CD14-positive monocyte (primary cell): Measurements from ENCODE around the gene ZNF442. TPM values are rescaled to one million over a fixed set of nuclear protein-coding genes. Genes with fewer than 3 reads are reported as not detected.

Source experiments
- DNase-seq, 3 donors: peaks; one replicate each; pipeline ENCODE4 v3.0.0-alpha.2; 2011 to 2022
- H2AFZ ChIP-seq: 2 replicates; pipeline ENCODE4 v1.6.0; 2012; ENCODE audit warnings: mild to moderate bottlenecking, low read depth, low read length, inconsistent platforms; ENCODE audit not compliant: insufficient read depth, poor library complexity, severe bottlenecking
- H3K27ac ChIP-seq, 2 donors: 1 replicate in 1 of 2; 2 replicates in 1 of 2; pipeline ENCODE4 v1.5.1; 2012 to 2013; ENCODE audit warnings: low read length in 2 of 2, control low read depth in 1 of 2, inconsistent platforms in 1 of 2, low read depth in 1 of 2, mild to moderate bottlenecking in 1 of 2
- H3K27me3 ChIP-seq, 2 donors: one replicate each; pipeline versions ENCODE4 v1.6.0 to v1.6.1; 2011 to 2013; ENCODE audit warnings: low read length in 2 of 2; ENCODE audit not compliant: control insufficient read depth in 2 of 2, insufficient read depth in 2 of 2
- H3K36me3 ChIP-seq, 2 donors: replicated peaks in 1 of 2; 1 replicate in 1 of 2; 2 replicates in 1 of 2; pipeline versions ENCODE4 v1.5.1 to v1.6.1; 2012 to 2013; ENCODE audit warnings: low read length in 2 of 2, control low read depth in 1 of 2, inconsistent platforms in 1 of 2, mild to moderate bottlenecking in 1 of 2; ENCODE audit not compliant: insufficient read depth in 2 of 2, control insufficient read depth in 1 of 2
- H3K4me1 ChIP-seq, 2 donors: 1 replicate in 1 of 2; 2 replicates in 1 of 2; pipeline versions ENCODE4 v1.5.1 to v1.6.1; 2012 to 2013; ENCODE audit warnings: low read length in 2 of 2, control low read depth in 1 of 2, inconsistent platforms in 1 of 2, mild to moderate bottlenecking in 1 of 2, moderate library complexity in 1 of 2; ENCODE audit not compliant: insufficient read depth in 2 of 2, control insufficient read depth in 1 of 2
- H3K4me2 ChIP-seq: replicated peaks from 2 replicates; pipeline ENCODE3; 2012; ENCODE audit warnings: low read length, moderate library complexity, mild to moderate bottlenecking; ENCODE audit not compliant: poor library complexity, severe bottlenecking; ENCODE audit errors: extremely low read depth
- H3K4me3 ChIP-seq, 3 experiments: fragments of 200-600 bp in 1 of 3; sonication (generic) in 1 of 3; replicated peaks in 1 of 3; 1 replicate in 2 of 3; 2 replicates in 1 of 3; pipeline ENCODE4 v1.5.1; 2011 to 2013; ENCODE audit warnings: low read length in 3 of 3, mild to moderate bottlenecking in 3 of 3, control low read depth in 2 of 3, low read depth in 2 of 3, inconsistent platforms in 1 of 3, moderate library complexity in 1 of 3
- H3K79me2 ChIP-seq: 2 replicates; pipeline ENCODE4 v1.6.0; 2012; ENCODE audit warnings: mild to moderate bottlenecking, control low read depth, inconsistent platforms, low read length, moderate library complexity; ENCODE audit not compliant: insufficient read depth
- H3K9ac ChIP-seq: 2 replicates; pipeline ENCODE4 v1.6.0; 2017; ENCODE audit warnings: low read length, mild to moderate bottlenecking; ENCODE audit not compliant: insufficient read depth, poor library complexity, severe bottlenecking
- H3K9me3 ChIP-seq, 2 donors: replicated peaks in 1 of 2; 1 replicate in 1 of 2; 2 replicates in 1 of 2; pipeline versions ENCODE4 v1.5.1 to v1.6.1; 2012 to 2013; ENCODE audit warnings: low read length in 2 of 2, control low read depth in 1 of 2; ENCODE audit not compliant: control insufficient read depth in 1 of 2, insufficient read depth in 1 of 2
- H4K20me1 ChIP-seq: 2 replicates; pipeline ENCODE4 v1.6.0; 2012; ENCODE audit warnings: mild to moderate bottlenecking, low read length, control low read depth, moderate library complexity; ENCODE audit not compliant: insufficient read depth
- H3K27ac Mint-ChIP-seq, 7 donors: one replicate each; pipeline ENCODE4 v1.8.0; 2020; ENCODE audit warnings: mild to moderate bottlenecking in 7 of 7, mixed read lengths in 7 of 7, moderate library complexity in 6 of 7, inconsistent platforms in 2 of 7
- H3K27me3 Mint-ChIP-seq, 3 donors: one replicate each; pipeline ENCODE4 v1.8.0; 2021 to 2022; ENCODE audit warnings: low read depth in 3 of 3, mild to moderate bottlenecking in 3 of 3, mixed read lengths in 3 of 3, moderate library complexity in 3 of 3, inconsistent platforms in 1 of 3
- H3K36me3 Mint-ChIP-seq, 2 donors: one replicate each; pipeline ENCODE4 v1.8.0; 2020; ENCODE audit warnings: mixed read lengths in 2 of 2, inconsistent platforms in 1 of 2, mild to moderate bottlenecking in 1 of 2
- H3K4me1 Mint-ChIP-seq: one replicate; pipeline ENCODE4 v1.8.0; 2020; ENCODE audit warnings: mild to moderate bottlenecking, mixed read lengths
- H3K4me3 Mint-ChIP-seq, 2 donors: one replicate each; pipeline ENCODE4 v1.8.0; 2020; ENCODE audit warnings: mild to moderate bottlenecking in 2 of 2, mixed read lengths in 2 of 2, moderate library complexity in 1 of 2
- H3K9me3 Mint-ChIP-seq, 7 donors: one replicate each; pipeline ENCODE4 v1.8.0; 2020 to 2022; ENCODE audit warnings: mixed read lengths in 7 of 7, mild to moderate bottlenecking in 6 of 7, moderate library complexity in 6 of 7, inconsistent platforms in 2 of 7
- WGBS: methylation state at CpG from one replicate; pipeline ENCODE4 v1.1.5; 2013; ENCODE audit warnings: missing lambda C conversion rate; ENCODE audit not compliant: insufficient coverage; 5-methylcytosine and 5-hydroxymethylcytosine counted together
- intact Hi-C, 2 donors: fragments of 100-400 bp; cut with micrococcal nuclease; formaldehyde crosslinking; loops; one replicate each; pipeline versions ENCODE4 v1.15.0 to v1.15.1; 2023
- polyA plus RNA-seq, 3 donors: library from polyadenylated mRNA; depleted of rRNA in 1 of 3; unstranded in 2 of 3; stranded (reverse) in 1 of 3; fragments of 300-500 nt in 2 of 3; fragments of >200 nt in 1 of 3; fragmentation: Illumina TruSeq in 2 of 3; gene quantifications; 1 replicate in 2 of 3; 2 replicates in 1 of 3; pipeline ENCODE4 v1.2.3, GENCODE V29; 2012 to 2021
- TF ChIP-seq, protein P1 (sequence below): fragments of 200-600 bp; IDR thresholded peaks from one replicate; pipeline ENCODE4 v1.8.0; 2022; ENCODE audit warnings: antibody characterized with exemption, mild to moderate bottlenecking

ZNF442 gene
- polyA plus RNA-seq, 3 donors = 0.03 to 0.39 (median 0.17) TPM

DNA sequence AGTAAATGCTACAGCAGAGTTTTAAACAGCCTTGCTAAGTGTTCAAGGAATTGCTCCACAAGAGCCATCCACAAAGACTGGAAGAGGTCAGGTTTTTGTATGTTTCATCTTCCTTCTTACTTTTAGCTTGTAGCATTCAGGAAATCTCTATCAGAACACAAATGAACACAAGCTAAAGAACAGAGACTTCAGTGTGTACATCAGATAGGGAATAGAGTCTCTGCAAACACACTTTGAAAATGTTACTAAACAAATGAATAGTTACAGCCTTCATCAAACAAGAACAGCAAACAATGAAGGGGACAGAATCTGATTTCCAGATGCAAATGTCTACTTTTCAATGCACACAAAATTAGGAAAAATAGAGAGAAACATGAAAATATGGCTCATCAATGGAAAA, 39.8 kb downstream of the ZNF442 start:
- H3K36me3 Mint-ChIP-seq = peaks cover 18 to 39% of the 10 kb centered on the region in 2 donors

GRCh38 chr19:12318782-12319413, 46.6 kb downstream of the ZNF442 start:
- H3K36me3 ChIP-seq = peaks cover 18 to 51% of the 10 kb centered on the region in 2 donors
- Mint-ChIP-seq H3K36me3 (peaks cover 25 to 53% of the 10 kb centered on the region in 2 donors), H3K27me3 (no peaks in the 10 kb centered on the region)

More for the DNA sequence above, 39.8 kb downstream of the ZNF442 start:
- H3K9ac ChIP-seq = no peak overlapping the region
- no peaks in the 10 kb centered on the region for H4K20me1 ChIP-seq
- no peak overlapping the region for H3K4me2 ChIP-seq
- Mint-ChIP-seq H3K4me1 (peaks cover 1% of the 10 kb centered on the region), H3K27me3 (no peaks in the 10 kb centered on the region), H3K27ac (no peak overlapping the region), H3K4me3 (no peak overlapping the region), H3K9me3 (peaks cover 16 to 57% (median 42%) of the 10 kb centered on the region in 7 donors)
- TF ChIP-seq, protein P1, sequence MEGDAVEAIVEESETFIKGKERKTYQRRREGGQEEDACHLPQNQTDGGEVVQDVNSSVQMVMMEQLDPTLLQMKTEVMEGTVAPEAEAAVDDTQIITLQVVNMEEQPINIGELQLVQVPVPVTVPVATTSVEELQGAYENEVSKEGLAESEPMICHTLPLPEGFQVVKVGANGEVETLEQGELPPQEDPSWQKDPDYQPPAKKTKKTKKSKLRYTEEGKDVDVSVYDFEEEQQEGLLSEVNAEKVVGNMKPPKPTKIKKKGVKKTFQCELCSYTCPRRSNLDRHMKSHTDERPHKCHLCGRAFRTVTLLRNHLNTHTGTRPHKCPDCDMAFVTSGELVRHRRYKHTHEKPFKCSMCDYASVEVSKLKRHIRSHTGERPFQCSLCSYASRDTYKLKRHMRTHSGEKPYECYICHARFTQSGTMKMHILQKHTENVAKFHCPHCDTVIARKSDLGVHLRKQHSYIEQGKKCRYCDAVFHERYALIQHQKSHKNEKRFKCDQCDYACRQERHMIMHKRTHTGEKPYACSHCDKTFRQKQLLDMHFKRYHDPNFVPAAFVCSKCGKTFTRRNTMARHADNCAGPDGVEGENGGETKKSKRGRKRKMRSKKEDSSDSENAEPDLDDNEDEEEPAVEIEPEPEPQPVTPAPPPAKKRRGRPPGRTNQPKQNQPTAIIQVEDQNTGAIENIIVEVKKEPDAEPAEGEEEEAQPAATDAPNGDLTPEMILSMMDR = no peak
- H3K27ac ChIP-seq = no peak overlapping the region
- no peaks in the 10 kb centered on the region for H3K4me1 ChIP-seq
- no peak for DNase-seq
- intact Hi-C loops = no loop called here
- H3K36me3 ChIP-seq = peaks cover 3 to 22% of the 10 kb centered on the region in 2 donors
- no peak overlapping the region for H3K4me3 ChIP-seq
- peaks cover 45 to 48% of the 10 kb centered on the region in 2 donors for H3K9me3 ChIP-seq
- no peak overlapping the region for H2AFZ ChIP-seq
- no peaks in the 10 kb centered on the region for H3K79me2 ChIP-seq
- H3K27me3 ChIP-seq = no peaks in the 10 kb centered on the region

More at GRCh38 chr19:12318782-12319413, 46.6 kb downstream of the ZNF442 start:
- Histone ChIP-seq H3K4me2 (no peak overlapping the region), H3K79me2 (no peaks in the 10 kb centered on the region), H3K4me3 (peak overlapping the region in 1 of 3 experiments; percentile 5), H4K20me1 (no peaks in the 10 kb centered on the region), H3K4me1 (no peaks in the 10 kb centered on the region), H2AFZ (no peak overlapping the region), H3K27ac (no peak overlapping the region), H3K27me3 (no peaks in the 10 kb centered on the region), H3K9me3 (peaks cover 70 to 87% of the 10 kb centered on the region in 2 donors), H3K9ac (no peak overlapping the region)
- 98% methylated on average over 6 of the region's 13 CpGs for WGBS
- H3K4me3 Mint-ChIP-seq = no peak overlapping the region
- DNase-seq = no peak
- TF ChIP-seq, protein P1 = no peak
- H3K9me3 Mint-ChIP-seq = peaks cover 55 to 81% (median 72%) of the 10 kb centered on the region in 7 donors
- intact Hi-C loops = no loop called here
- H3K27ac Mint-ChIP-seq = no peak overlapping the region
- no peaks in the 10 kb centered on the region for H3K4me1 Mint-ChIP-seq
